Muscle layer of duodenum (tissue), 2 donors: ENCODE data around the gene CIART.
A peak's percentile ranks its signal among the peaks of the same experiment; 100 is the strongest.

Source experiments
- H3K27ac ChIP-seq: one replicate; pipeline ENCODE4 v1.7.0; 2013; ENCODE audit warnings: mild to moderate bottlenecking, low read length
- H3K27me3 ChIP-seq: one replicate; pipeline ENCODE4 v1.7.0; 2013; ENCODE audit warnings: low read depth, mild to moderate bottlenecking, control low read depth, low read length
- H3K36me3 ChIP-seq, 2 donors: one replicate each; pipeline ENCODE4 v1.7.0; 2013; ENCODE audit warnings: low read length in 2 of 2, control low read depth in 1 of 2, mild to moderate bottlenecking in 1 of 2; ENCODE audit not compliant: insufficient read depth in 2 of 2, control insufficient read depth in 1 of 2
- H3K4me1 ChIP-seq, 2 donors: one replicate each; pipeline ENCODE4 v1.7.0; 2013; ENCODE audit warnings: low read length in 2 of 2, mild to moderate bottlenecking in 2 of 2, control low read depth in 1 of 2, moderate library complexity in 1 of 2; ENCODE audit not compliant: insufficient read depth in 2 of 2, control insufficient read depth in 1 of 2
- H3K4me3 ChIP-seq, 2 donors: one replicate each; pipeline ENCODE4 v1.7.0; 2013; ENCODE audit warnings: low read length in 2 of 2, low read depth in 1 of 2, mild to moderate bottlenecking in 1 of 2
- H3K9me3 ChIP-seq, 2 donors: one replicate each; pipeline ENCODE4 v1.7.0; 2013; ENCODE audit warnings: low read length in 2 of 2, control low read depth in 1 of 2, mild to moderate bottlenecking in 1 of 2; ENCODE audit not compliant: control insufficient read depth in 1 of 2
- donor health status: healthy.

Gene CIART

DNA sequence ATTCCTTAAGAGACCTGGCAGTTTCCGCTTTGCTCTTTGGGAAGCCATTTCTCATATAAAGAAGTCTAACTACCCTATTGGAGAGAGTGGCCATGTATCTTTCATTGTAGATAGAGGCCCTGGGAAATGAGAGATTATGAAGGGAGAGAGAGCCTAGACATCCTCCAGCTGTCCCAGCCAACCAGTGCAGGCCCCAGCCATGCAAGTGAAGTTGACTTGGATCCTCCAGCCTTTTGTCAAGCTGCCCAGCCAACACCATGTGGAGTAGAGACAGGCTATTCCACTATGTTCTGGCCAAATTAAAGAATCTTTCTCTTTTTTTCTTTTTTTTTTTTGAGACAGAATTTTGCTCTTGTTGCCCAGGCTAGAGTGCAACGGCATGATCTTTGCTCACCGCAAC is 39.4 kb upstream of the CIART start:
- H3K36me3 ChIP-seq: no peaks in the 10 kb centered on the region
- H3K27ac ChIP-seq: no peak overlapping the region
- no peaks in the 10 kb centered on the region for H3K9me3 ChIP-seq
- no peaks in the 10 kb centered on the region for H3K4me1 ChIP-seq
- H3K27me3 ChIP-seq: no peaks in the 10 kb centered on the region
- H3K4me3 ChIP-seq: no peak overlapping the region

DNA sequence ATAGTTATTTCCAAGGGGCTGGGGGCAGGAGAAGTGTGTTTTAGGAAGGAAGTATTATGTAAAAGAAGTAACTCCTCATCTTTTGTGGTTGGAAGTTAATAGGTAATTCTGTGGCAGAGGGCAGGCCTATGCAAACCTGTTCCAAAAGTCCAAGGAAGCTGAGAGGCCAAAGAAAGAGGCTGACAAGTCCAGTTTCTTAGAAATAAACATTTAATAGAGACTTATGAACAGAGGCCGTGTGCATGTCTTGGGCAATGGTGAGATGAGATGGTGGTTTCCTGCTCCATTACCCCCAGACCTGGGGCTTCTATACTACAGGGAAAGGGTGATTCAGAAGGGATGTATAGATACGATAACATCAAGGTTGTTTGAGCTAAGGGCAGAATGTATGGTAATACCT is 32.4 kb upstream of the CIART start:
- H3K36me3 ChIP-seq: no peaks in the 10 kb centered on the region
- no peak overlapping the region for H3K4me3 ChIP-seq
- H3K27ac ChIP-seq: no peak overlapping the region
- no peaks in the 10 kb centered on the region for H3K4me1 ChIP-seq
- no peaks in the 10 kb centered on the region for H3K27me3 ChIP-seq
- no peaks in the 10 kb centered on the region for H3K9me3 ChIP-seq

DNA sequence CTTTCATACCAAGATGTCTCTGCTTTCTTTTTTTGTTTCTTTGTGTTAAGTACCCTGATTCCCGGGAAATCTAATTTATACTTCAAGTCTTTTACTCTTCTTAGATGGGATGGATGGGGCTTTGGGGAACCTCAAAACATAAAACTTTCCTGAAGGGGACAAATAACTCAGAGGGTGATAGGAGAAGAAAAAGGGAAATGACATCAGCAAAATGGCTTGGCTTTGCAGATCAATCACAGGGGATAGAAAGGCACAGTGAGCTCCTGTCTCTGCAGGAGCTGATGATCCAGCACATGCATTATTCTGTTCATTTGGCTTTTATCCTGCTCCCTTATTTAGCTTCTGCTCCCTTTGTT is 26.2 kb upstream of the CIART start:
- H3K4me3 ChIP-seq: peak overlapping the region; percentile 39 to 62
- H3K27ac ChIP-seq: peak overlapping the region; percentile 10
- H3K27me3 ChIP-seq: peaks cover 5% of the 10 kb centered on the region
- peaks cover 14 to 38% of the 10 kb centered on the region in 2 donors for H3K4me1 ChIP-seq
- H3K9me3 ChIP-seq: no peaks in the 10 kb centered on the region
- H3K36me3 ChIP-seq: no peaks in the 10 kb centered on the region

DNA sequence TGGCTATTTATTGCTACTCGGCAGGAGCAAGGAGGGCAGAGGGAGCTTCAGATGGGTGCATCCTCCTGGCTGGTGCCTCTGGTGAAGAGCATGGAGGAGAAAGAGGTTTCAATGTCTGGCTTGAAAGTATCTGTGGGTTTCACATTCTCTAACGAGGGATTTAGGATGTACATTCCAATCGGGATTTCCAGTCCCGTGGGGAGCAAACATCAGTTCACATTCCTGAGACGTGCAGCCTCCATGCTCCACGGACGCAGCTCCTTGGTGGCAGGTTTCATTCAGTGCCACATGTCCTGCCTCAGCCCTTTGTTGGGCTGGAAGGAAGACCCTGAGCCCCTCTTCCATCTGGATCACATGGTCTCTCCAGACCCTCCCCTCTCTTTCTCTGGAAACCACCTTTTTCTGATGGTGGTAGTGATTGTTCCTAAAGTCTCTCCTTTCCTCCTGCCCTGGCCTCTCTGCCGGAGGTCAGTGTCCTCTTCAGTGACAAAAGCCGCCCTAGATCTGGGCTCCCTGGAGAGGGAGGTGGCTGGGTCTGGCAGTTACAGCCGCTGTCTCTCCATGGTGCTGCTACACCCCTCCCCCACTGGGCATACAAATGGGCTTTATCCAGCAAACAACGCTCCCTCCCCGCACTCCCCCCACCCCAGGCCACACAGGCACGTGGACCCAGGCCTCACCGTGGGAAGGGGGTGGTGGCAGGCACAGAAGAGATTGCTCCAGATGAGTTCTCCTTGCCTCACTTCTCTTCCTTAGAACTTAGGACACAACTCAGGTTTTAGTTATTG is 25.6 kb upstream of the CIART start:
- Histone ChIP-seq H3K27me3 (peaks cover 5% of the 10 kb centered on the region), H3K27ac (peak overlapping the region; percentile 29), H3K9me3 (no peaks in the 10 kb centered on the region), H3K36me3 (no peaks in the 10 kb centered on the region), H3K4me1 (peaks cover 14 to 38% of the 10 kb centered on the region in 2 donors), H3K4me3 (peak overlapping the region; percentile 39 to 62)

DNA sequence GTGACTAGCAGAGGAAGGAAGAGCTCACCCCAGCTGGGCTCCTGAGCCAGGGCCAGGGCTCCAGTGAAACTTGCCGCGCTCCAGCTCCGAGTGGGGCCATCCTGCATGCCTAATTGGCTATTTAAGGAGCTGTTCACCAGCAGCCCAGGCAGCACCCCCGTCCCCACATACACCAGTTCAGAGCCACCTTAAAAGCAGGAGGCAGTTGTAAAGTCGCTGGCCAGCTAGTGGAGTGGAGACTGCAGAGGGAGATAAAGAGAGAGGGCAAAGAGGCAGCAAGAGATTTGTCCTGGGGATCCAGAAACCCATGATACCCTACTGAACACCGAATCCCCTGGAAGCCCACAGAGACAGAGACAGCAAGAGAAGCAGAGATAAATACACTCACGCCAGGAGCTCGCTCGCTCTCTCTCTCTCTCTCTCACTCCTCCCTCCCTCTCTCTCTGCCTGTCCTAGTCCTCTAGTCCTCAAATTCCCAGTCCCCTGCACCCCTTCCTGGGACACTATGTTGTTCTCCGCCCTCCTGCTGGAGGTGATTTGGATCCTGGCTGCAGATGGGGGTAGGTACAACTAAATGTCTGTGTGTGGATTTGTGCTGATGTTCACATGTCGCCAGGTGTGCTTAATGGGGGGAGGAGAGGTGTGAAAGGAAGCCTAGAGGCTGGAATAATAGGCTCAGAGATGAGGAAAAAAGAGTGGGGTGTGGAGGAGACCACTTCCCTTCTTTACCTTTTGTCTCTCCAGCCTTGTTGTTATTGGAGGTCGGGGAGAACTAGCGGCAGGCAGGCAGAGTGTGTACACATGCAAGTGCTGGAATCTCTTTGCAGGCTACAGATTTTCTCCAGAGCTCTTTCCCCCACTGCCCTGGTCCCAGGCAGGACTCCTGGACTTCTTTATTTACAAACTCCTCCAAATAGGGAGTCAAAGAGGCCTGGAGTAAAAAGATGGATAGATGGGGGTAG is 24.4 kb upstream of the CIART start, which contains the start of gene CA14:
CA14 (plus strand) TSS at position 151 of the 962 bp plus-strand sequence; CDS start at position 506, 355 bp downstream.
- no peaks in the 10 kb centered on the region for H3K36me3 ChIP-seq
- no peaks in the 10 kb centered on the region for H3K9me3 ChIP-seq
- H3K4me3 ChIP-seq: peak within 1 kb of the TSS; percentile 50 to 62
- peak within 1 kb of the TSS; percentile 29 for H3K27ac ChIP-seq
- H3K27me3 ChIP-seq: peaks cover 5% of the 10 kb centered on the region
- H3K4me1 ChIP-seq: peaks cover 14 to 38% of the 10 kb centered on the region in 2 donors

DNA sequence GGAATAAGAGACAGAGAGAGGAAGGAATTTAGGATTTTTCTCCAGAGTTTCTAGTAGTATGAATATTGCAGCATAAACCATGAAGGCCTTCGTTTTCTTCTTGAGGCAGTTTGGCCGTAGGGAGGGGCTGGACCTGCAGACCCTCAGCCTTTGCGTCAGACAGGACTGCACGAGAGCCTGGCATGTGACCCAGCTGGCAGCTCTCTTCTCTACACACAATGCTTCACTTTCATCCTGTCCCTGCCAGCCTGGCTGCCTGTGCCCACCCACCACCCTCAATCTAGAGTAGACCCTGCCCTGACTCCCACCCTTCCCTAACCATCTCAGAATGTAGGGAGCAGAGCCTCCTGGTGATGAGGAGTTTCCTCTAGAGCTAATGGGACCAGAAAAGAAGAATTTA is 23.1 kb upstream of the CIART start:
- Histone ChIP-seq H3K36me3 (peaks cover 0 to 4% of the 10 kb centered on the region in 2 donors), H3K4me1 (peaks cover 14 to 38% of the 10 kb centered on the region in 2 donors), H3K4me3 (peak overlapping the region in 1 of 2 donors; percentile 50), H3K9me3 (no peaks in the 10 kb centered on the region), H3K27ac (no peak overlapping the region), H3K27me3 (peaks cover 5% of the 10 kb centered on the region)

DNA sequence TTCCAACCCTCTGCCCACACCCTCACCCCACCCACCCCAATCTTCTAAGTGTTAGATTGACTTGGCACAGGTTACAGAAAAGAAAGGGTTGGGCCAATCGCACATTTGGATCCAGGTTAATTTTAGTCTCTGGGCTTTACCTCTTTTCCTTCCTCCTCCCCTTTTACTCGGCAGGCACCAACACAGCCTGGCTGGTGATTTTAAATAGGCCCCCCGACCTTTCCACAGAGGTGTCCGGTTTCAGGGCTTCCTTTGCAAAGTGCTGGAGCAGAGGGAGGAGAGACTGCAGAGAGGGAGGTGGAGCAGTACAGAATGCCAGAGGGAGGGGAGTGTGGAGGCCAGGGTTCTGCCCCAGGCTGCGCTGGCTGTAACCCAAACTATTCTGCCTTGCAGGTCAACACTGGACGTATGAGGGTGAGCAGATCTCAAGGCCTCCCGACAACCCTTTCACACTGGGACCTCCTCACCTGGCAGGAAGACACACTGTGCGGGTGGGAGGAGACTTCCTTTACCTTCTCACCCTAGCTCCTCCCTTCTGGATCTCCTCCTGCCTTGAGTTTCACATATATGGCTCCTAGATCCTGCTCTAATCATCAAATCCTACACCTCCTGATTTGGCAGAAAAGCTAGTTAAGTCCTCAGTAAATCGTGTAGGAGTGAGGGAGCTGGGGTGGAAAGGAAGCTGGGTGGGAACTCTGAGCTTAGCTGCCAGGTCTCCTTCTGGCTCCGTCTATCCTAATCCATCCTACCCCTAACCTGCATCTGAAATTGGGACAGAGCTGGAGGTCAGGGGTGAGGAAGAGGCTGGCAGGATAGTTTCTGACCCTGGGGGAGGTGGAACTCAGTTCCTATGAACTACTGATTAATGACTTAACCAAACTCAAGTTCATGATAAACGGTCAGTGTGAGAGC is 22.3 kb upstream of the CIART start:
- H3K36me3 ChIP-seq: peaks cover 6 to 12% of the 10 kb centered on the region in 2 donors
- no peaks in the 10 kb centered on the region for H3K9me3 ChIP-seq
- H3K4me3 ChIP-seq: no peak overlapping the region
- H3K27ac ChIP-seq: peak overlapping the region; percentile 46
- peaks cover 14 to 38% of the 10 kb centered on the region in 2 donors for H3K4me1 ChIP-seq
- H3K27me3 ChIP-seq: peaks cover 5% of the 10 kb centered on the region

DNA sequence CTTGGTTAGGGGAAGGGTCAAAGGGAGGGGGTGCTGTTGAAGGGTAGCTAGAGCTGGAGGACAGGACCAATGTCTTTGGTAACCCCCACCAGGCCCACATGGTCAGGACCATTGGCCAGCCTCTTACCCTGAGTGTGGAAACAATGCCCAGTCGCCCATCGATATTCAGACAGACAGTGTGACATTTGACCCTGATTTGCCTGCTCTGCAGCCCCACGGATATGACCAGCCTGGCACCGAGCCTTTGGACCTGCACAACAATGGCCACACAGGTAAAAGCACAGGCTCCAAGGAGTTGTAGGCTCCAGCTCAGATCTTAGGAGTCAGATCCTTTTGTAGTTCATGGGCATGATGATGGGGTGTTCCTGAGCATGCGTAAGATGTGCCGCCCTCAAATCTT is 21.0 kb upstream of the CIART start:
- no peak overlapping the region for H3K4me3 ChIP-seq
- peaks cover 19 to 25% of the 10 kb centered on the region in 2 donors for H3K36me3 ChIP-seq
- peaks cover 10 to 34% of the 10 kb centered on the region in 2 donors for H3K4me1 ChIP-seq
- no peaks in the 10 kb centered on the region for H3K9me3 ChIP-seq
- H3K27ac ChIP-seq: no peak overlapping the region
- peaks cover 5% of the 10 kb centered on the region for H3K27me3 ChIP-seq

DNA sequence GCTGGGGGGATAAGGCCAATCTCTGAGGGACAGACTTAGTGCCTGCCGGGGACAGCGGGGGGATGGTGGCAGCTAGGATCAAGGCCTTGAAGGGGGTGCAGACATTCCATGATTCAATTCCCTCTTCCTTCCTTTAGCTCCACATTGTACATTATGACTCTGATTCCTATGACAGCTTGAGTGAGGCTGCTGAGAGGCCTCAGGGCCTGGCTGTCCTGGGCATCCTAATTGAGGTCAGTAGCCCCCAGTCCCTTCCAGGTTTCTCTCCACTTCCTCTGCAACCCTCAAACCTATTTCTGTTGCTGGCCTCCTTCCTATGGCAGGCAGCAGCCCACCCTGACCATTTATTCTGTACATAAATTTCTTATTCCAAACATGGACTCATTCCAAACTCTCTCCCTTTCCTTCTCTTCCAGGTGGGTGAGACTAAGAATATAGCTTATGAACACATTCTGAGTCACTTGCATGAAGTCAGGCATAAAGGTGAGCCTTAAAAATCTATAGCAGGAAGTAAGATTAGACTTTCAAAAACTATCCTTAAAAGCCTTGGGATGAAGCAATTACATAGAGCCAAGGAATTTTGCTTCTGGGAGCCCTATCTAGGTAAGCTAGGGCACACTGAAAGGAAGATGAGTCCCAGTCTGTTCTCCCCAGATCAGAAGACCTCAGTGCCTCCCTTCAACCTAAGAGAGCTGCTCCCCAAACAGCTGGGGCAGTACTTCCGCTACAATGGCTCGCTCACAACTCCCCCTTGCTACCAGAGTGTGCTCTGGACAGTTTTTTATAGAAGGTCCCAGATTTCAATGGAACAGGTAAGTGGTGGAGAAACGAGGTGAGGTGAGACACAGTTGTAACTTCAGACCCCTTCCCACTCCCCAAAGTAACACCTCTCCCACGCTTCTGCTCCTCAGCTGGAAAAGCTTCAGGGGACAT is 19.7 kb upstream of the CIART start:
- peaks cover 10 to 31% of the 10 kb centered on the region in 2 donors for H3K4me1 ChIP-seq
- H3K27ac ChIP-seq: peak overlapping the region; percentile 20

DNA sequence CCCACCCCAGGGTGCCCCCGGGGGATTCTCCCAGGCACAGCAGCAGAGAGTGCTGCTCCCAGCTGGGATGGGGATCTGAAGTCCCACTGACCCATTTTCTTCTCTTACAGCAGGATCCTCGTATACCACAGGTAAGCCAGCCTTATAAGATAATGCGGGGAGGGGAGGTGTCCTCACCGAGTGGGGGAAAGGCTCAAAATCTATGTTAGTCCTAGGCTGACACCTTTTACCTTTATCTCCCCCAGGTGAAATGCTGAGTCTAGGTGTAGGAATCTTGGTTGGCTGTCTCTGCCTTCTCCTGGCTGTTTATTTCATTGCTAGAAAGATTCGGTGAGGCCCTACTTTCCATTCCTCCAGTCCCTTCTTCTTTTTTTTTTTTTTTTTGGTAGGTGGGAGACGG is 18.8 kb upstream of the CIART start:
- Histone ChIP-seq H3K4me3 (no peak overlapping the region), H3K4me1 (peaks cover 12 to 33% of the 10 kb centered on the region in 2 donors), H3K36me3 (peaks cover 25 to 34% of the 10 kb centered on the region in 2 donors), H3K9me3 (no peaks in the 10 kb centered on the region), H3K27me3 (no peaks in the 10 kb centered on the region), H3K27ac (no peak overlapping the region)

More for the DNA sequence above, 19.7 kb upstream of the CIART start:
- no peak overlapping the region for H3K4me3 ChIP-seq
- H3K9me3 ChIP-seq: no peaks in the 10 kb centered on the region
- H3K27me3 ChIP-seq: no peaks in the 10 kb centered on the region
- H3K36me3 ChIP-seq: peaks cover 25 to 34% of the 10 kb centered on the region in 2 donors
